ENCODE data around the gene BNIP1. TPM values are rescaled to one million over a fixed set of nuclear protein-coding genes. Genes with fewer than 3 reads are reported as not detected.

The BNIP1 gene
- total and polyA plus RNA-seq, 4 donors: 12.1 to 15.0 (median 14.3) TPM

GRCh38 chr5:173101245-173101644 is 43.1 kb upstream of the BNIP1 start:
- no peak for ATAC-seq (ENCODE audit: insufficient read depth, low FRiP score)
- DNase-seq: no peak
- Histone ChIP-seq H3K27me3 (ENCODE audit: control insufficient read depth in 3 of 3, insufficient read depth in 3 of 3, low read length in 2 of 3) (no peaks in the 10 kb centered on the region), H3K27ac (ENCODE audit: low read depth in 1 of 2, low read length in 1 of 2) (no peak overlapping the region), H3K9ac (ENCODE audit: insufficient read depth in 1 of 2, low read length in 2 of 2) (no peak overlapping the region), H3K4me1 (ENCODE audit: control insufficient read depth in 5 of 5, insufficient read depth in 5 of 5, low read length in 5 of 5) (peaks cover 0 to 8% (median 0%) of the 10 kb centered on the region in 5 donors), H3K4me3 (no peak overlapping the region), H3K36me3 (ENCODE audit: control insufficient read depth in 4 of 4, insufficient read depth in 4 of 4, low read length in 4 of 4) (peaks cover 0 to 5% (median 2%) of the 10 kb centered on the region in 4 donors), H3K9me3 (ENCODE audit: control insufficient read depth in 4 of 4, insufficient read depth in 3 of 4, low read length in 3 of 4) (no peaks in the 10 kb centered on the region)
- 96 to 98% methylated on average over 2 of the region's 2 CpGs for WGBS, 2 donors
- TF ChIP-seq CTCF (IDR thresholded peaks at IDR 0.05; ENCODE audit: control extremely low read depth, extremely low read depth): no peak

GRCh38 chr5:173103411-173103810 is 40.9 kb upstream of the BNIP1 start:
- TF ChIP-seq CTCF (IDR thresholded peaks at IDR 0.05; ENCODE audit: control extremely low read depth, extremely low read depth): no peak
- WGBS, 2 donors: 85 to 100% methylated on average over 1 of the region's 1 CpG
- Histone ChIP-seq H3K4me3 (no peak overlapping the region), H3K9me3 (ENCODE audit: control insufficient read depth in 4 of 4, insufficient read depth in 3 of 4, low read length in 3 of 4) (no peaks in the 10 kb centered on the region), H3K27ac (ENCODE audit: low read depth in 1 of 2, low read length in 1 of 2) (no peak overlapping the region), H3K9ac (ENCODE audit: insufficient read depth in 1 of 2, low read length in 2 of 2) (no peak overlapping the region), H3K36me3 (ENCODE audit: control insufficient read depth in 4 of 4, insufficient read depth in 4 of 4, low read length in 4 of 4) (peaks cover 0 to 5% (median 3%) of the 10 kb centered on the region in 4 donors), H3K27me3 (ENCODE audit: control insufficient read depth in 3 of 3, insufficient read depth in 3 of 3, low read length in 2 of 3) (no peaks in the 10 kb centered on the region), H3K4me1 (ENCODE audit: control insufficient read depth in 5 of 5, insufficient read depth in 5 of 5, low read length in 5 of 5) (peaks cover 0 to 6% (median 0%) of the 10 kb centered on the region in 5 donors)
- ATAC-seq (ENCODE audit: insufficient read depth, low FRiP score) (no peak), DNase-seq (no peak)

GRCh38 chr5:173108914-173109313 is 35.4 kb upstream of the BNIP1 start:
- H3K36me3 ChIP-seq (ENCODE audit: control insufficient read depth in 4 of 4, insufficient read depth in 4 of 4, low read length in 4 of 4): peaks cover 6 to 23% (median 11%) of the 10 kb centered on the region in 4 donors
- H3K4me1 ChIP-seq (ENCODE audit: control insufficient read depth in 5 of 5, insufficient read depth in 5 of 5, low read length in 5 of 5): peaks cover 0 to 3% (median 0%) of the 10 kb centered on the region in 5 donors
- H3K27me3 ChIP-seq (ENCODE audit: control insufficient read depth in 3 of 3, insufficient read depth in 3 of 3, low read length in 2 of 3): no peaks in the 10 kb centered on the region
- H3K9ac ChIP-seq (ENCODE audit: insufficient read depth in 1 of 2, low read length in 2 of 2): no peak overlapping the region
- TF ChIP-seq CTCF (IDR thresholded peaks at IDR 0.05; ENCODE audit: control extremely low read depth, extremely low read depth): no peak
- DNase-seq: no peak
- H3K27ac ChIP-seq (ENCODE audit: low read depth in 1 of 2, low read length in 1 of 2): no peak overlapping the region
- peak; percentile 58 for ATAC-seq (ENCODE audit: insufficient read depth, low FRiP score)
- WGBS, 2 donors: 44 to 50% methylated on average over 3 of the region's 3 CpGs
- no peaks in the 10 kb centered on the region for H3K9me3 ChIP-seq (ENCODE audit: control insufficient read depth in 4 of 4, insufficient read depth in 3 of 4, low read length in 3 of 4)
- no peak overlapping the region for H3K4me3 ChIP-seq

- 90 to 99% methylated on average over 1 of the region's 1 CpG for WGBS, 2 donors
- DNase-seq (no peak), ATAC-seq (ENCODE audit: insufficient read depth, low FRiP score) (no peak)
- peaks cover 2 to 17% (median 11%) of the 10 kb centered on the region in 4 donors for H3K36me3 ChIP-seq (ENCODE audit: control insufficient read depth in 4 of 4, insufficient read depth in 4 of 4, low read length in 4 of 4)
- H3K27me3 ChIP-seq (ENCODE audit: control insufficient read depth in 3 of 3, insufficient read depth in 3 of 3, low read length in 2 of 3): no peaks in the 10 kb centered on the region
- H3K9me3 ChIP-seq (ENCODE audit: control insufficient read depth in 4 of 4, insufficient read depth in 3 of 4, low read length in 3 of 4): no peaks in the 10 kb centered on the region
- no peak overlapping the region for H3K27ac ChIP-seq (ENCODE audit: low read depth in 1 of 2, low read length in 1 of 2)
- H3K9ac ChIP-seq (ENCODE audit: insufficient read depth in 1 of 2, low read length in 2 of 2): no peak overlapping the region
- H3K4me3 ChIP-seq: no peak overlapping the region
- H3K4me1 ChIP-seq (ENCODE audit: control insufficient read depth in 5 of 5, insufficient read depth in 5 of 5, low read length in 5 of 5): no peaks in the 10 kb centered on the region
- no peak for TF ChIP-seq CTCF (IDR thresholded peaks at IDR 0.05; ENCODE audit: control extremely low read depth, extremely low read depth)
Observed at GRCh38 chr5:173114536-173114935, 29.8 kb upstream of the BNIP1 start.

Data from lung (tissue), 12 donors.